NT2/D1 (cell line): Measurements from ENCODE around the gene PLPP4.

Source experiments
- DNase-seq: peaks from one replicate; pipeline ENCODE4 v3.0.0-alpha.2; 2011; ENCODE audit warnings: low read depth, low spot score
- H3K27me3 ChIP-seq: 2 replicates; pipeline ENCODE4 v1.6.0; 2011; ENCODE audit warnings: mild to moderate bottlenecking; ENCODE audit not compliant: insufficient read length, insufficient read depth
- H3K36me3 ChIP-seq: 2 replicates; pipeline ENCODE4 v1.6.1; 2011; ENCODE audit warnings: mild to moderate bottlenecking, low read length, mixed read lengths; ENCODE audit not compliant: insufficient read depth, insufficient read length
- H3K4me1 ChIP-seq: 2 replicates; pipeline ENCODE4 v1.5.1; 2011; ENCODE audit not compliant: insufficient read depth, insufficient read length
- H3K4me3 ChIP-seq: 2 replicates; pipeline ENCODE4 v1.5.1; 2011; ENCODE audit warnings: low read depth; ENCODE audit not compliant: insufficient read length
- H3K9ac ChIP-seq: 2 replicates; pipeline ENCODE4 v1.6.0; 2011; ENCODE audit warnings: low read depth; ENCODE audit not compliant: insufficient read length
- H3K9me3 ChIP-seq: 2 replicates; pipeline ENCODE4 v1.5.1; 2011; ENCODE audit warnings: mild to moderate bottlenecking, low read length; ENCODE audit not compliant: insufficient read depth
- SUZ12 ChIP-seq: IDR thresholded peaks from 2 replicates; pipeline ENCODE4 v1.6.1; 2011; ENCODE audit not compliant: insufficient read length, insufficient read depth; ENCODE audit errors: extremely low read depth
- YY1 ChIP-seq: IDR thresholded peaks from 2 replicates; pipeline ENCODE4 v1.6.1; 2011; ENCODE audit not compliant: insufficient read length, insufficient read depth
- ZNF274 ChIP-seq: IDR thresholded peaks from 2 replicates; pipeline ENCODE4 v1.6.1; 2011; ENCODE audit warnings: mild to moderate bottlenecking, low read depth, low read length

PLPP4 gene

GRCh38 chr10:120587061-120587460, 130.0 kb downstream of the PLPP4 start:
- Histone ChIP-seq H3K9ac (no peak overlapping the region), H3K27me3 (no peaks in the 10 kb centered on the region), H3K4me3 (no peak overlapping the region), H3K9me3 (0 out of 2 replicates have a peak, but pooled peaks cover 4% of the 10 kb centered on the region), H3K36me3 (no peaks in the 10 kb centered on the region), H3K4me1 (no peaks in the 10 kb centered on the region)
- no peak for DNase-seq
- TF ChIP-seq SUZ12 = no peak
- TF ChIP-seq ZNF274 = no peak
- TF ChIP-seq YY1 = no peak

DNA sequence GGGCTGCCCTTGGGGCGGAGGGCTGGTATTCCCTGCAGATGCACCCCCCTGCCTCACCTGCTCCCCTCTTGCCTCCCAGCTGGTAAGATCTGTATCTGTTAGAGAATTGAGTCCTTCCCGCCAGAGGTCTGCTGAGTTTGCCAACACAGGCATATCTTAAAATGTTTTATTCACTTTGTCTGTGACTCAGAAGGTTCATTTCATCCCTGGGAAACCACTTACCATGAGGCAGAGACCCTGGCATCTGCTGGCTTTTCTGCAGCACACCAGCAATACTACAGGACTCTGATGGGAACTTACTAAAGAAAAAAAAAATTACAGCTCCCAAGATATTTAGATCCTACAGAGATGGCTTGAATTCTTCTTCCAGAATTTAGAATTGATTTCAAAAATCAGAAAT, 131.3 kb downstream of the PLPP4 start:
- 0 out of 2 replicates have a peak, but pooled peaks cover 4% of the 10 kb centered on the region for H3K9me3 ChIP-seq
- no peak for TF ChIP-seq YY1
- no peak for TF ChIP-seq ZNF274
- TF ChIP-seq SUZ12 = no peak
- no peak overlapping the region for H3K9ac ChIP-seq
- no peak overlapping the region for H3K4me3 ChIP-seq
- H3K4me1 ChIP-seq = no peaks in the 10 kb centered on the region
- no peaks in the 10 kb centered on the region for H3K27me3 ChIP-seq
- no peak for DNase-seq
- no peaks in the 10 kb centered on the region for H3K36me3 ChIP-seq

- Histone ChIP-seq H3K27me3 (no peaks in the 10 kb centered on the region), H3K4me1 (no peaks in the 10 kb centered on the region), H3K9me3 (no peaks in the 10 kb centered on the region), H3K36me3 (no peaks in the 10 kb centered on the region), H3K9ac (no peak overlapping the region), H3K4me3 (no peak overlapping the region)
- TF ChIP-seq ZNF274 (no peak), YY1 (no peak), SUZ12 (no peak)
- no peak for DNase-seq
Observed at GRCh38 chr10:120593693-120594092, 136.7 kb downstream of the PLPP4 start.

DNA sequence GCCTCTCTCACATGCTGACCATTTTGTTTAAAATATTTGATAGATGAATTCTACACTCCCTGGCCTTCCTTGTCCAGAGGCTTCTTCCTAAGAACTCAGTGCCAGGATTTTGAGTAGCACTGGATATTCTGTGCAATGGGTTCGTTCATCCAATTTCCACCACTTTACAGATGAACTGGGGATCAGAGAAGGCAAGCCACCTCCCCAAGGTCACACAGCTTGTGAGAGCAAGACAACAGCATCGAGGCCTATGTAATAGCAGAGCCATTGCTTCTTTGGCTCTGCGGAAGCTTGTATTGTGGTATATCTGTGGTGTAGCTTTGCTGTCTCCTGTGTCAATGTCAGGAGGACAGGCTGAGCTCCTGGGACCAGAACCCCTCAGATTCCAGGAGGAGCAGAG, 140.9 kb downstream of the PLPP4 start:
- Histone ChIP-seq H3K36me3 (no peaks in the 10 kb centered on the region), H3K4me1 (peaks cover 8% of the 10 kb centered on the region), H3K9me3 (peaks cover 3% of the 10 kb centered on the region; the same call in 1 of the 2 replicates), H3K4me3 (no peak overlapping the region), H3K27me3 (no peaks in the 10 kb centered on the region), H3K9ac (no peak overlapping the region)
- no peak for DNase-seq
- TF ChIP-seq YY1 (no peak), ZNF274 (no peak), SUZ12 (no peak)

DNA sequence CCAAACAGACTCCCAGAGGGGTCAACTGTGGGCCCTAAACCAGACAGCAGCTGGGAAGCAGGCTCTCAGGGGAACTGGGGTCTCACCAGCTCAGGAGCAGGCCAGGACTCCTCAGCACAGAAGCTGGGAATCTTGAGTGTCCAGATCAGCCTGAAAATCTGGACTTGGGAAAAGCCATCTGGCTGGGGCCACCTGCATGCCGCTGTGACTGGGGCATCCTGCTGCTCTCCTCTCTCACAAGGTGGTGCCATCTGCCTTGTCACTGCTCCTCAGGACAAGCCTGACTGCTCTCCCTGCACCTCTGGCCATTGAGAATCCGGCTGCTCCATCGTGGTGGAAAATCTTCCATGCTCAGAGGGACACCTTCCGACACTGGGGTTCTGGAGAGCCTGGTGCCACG, 141.4 kb downstream of the PLPP4 start:
- TF ChIP-seq YY1 = no peak
- no peak for TF ChIP-seq ZNF274
- TF ChIP-seq SUZ12 = no peak
- H3K9ac ChIP-seq = no peak overlapping the region
- H3K4me1 ChIP-seq = peaks cover 8% of the 10 kb centered on the region
- H3K9me3 ChIP-seq = peaks cover 8% of the 10 kb centered on the region; the same call in 1 of the 2 replicates
- H3K27me3 ChIP-seq = no peaks in the 10 kb centered on the region
- no peak for DNase-seq
- H3K4me3 ChIP-seq = no peak overlapping the region
- no peaks in the 10 kb centered on the region for H3K36me3 ChIP-seq

DNA sequence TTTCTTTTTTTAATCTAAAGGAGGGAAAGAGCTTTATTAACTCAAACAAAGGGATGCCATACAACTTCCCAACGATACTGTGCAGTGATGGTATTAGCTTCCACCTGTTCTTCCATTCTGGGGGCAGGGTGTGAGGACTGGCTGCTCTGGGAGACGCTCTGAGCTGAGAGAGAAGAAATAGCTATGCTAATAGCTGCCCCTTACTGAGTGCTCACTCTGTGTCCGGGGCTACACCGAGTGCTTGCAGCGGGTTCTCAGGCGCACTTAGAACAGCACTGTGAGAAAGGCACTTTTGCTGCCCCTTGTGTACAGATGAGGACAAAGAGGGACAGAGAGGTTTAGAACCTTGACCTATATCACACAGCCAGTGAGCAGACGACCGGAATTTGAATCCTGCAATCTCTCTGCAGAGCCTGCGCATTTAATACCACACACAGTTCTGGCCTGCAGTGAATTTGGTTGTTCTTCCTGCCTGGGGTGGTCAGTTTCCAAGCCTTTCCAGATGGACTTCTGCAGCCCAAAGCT, 142.2 kb downstream of the PLPP4 start:
- Histone ChIP-seq H3K4me1 (peaks cover 8% of the 10 kb centered on the region), H3K9ac (no peak overlapping the region), H3K27me3 (no peaks in the 10 kb centered on the region), H3K9me3 (peaks cover 10% of the 10 kb centered on the region; the same call in 1 of the 2 replicates), H3K36me3 (no peaks in the 10 kb centered on the region), H3K4me3 (no peak overlapping the region)
- TF ChIP-seq ZNF274 = no peak
- TF ChIP-seq YY1 = no peak
- no peak for TF ChIP-seq SUZ12
- DNase-seq = no peak

- DNase-seq = peak; percentile 30
- Histone ChIP-seq H3K9ac (no peak overlapping the region), H3K9me3 (peaks cover 10% of the 10 kb centered on the region; the same call in 1 of the 2 replicates), H3K4me3 (no peak overlapping the region), H3K27me3 (no peaks in the 10 kb centered on the region), H3K4me1 (peaks cover 8% of the 10 kb centered on the region), H3K36me3 (no peaks in the 10 kb centered on the region)
- TF ChIP-seq ZNF274 = no peak
- no peak for TF ChIP-seq SUZ12
- no peak for TF ChIP-seq YY1
Observed at GRCh38 chr10:120600871-120601649, 144.0 kb downstream of the PLPP4 start.

DNA sequence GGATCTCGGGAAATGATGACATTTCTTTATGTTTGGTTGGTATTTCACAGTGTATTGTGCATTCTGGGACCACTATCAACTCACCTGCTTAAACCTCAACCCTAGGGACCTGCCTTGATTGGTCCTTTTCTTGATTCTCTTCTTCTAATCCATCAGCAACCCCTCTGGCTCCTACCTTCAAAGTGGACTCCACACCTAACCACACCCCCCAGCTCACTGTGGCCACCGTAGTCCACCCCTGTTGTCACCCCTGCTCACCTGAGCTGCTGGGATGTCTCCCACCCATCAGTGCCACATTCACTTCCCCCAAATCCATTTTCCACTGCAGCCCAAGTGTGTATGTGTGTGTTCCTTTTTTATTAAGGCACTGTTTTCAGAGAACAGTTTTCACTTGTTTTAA, 145.0 kb downstream of the PLPP4 start:
- TF ChIP-seq ZNF274 (no peak), SUZ12 (no peak), YY1 (no peak)
- Histone ChIP-seq H3K9ac (no peak overlapping the region), H3K9me3 (peaks cover 10% of the 10 kb centered on the region; the same call in 1 of the 2 replicates), H3K36me3 (no peaks in the 10 kb centered on the region), H3K4me3 (no peak overlapping the region), H3K4me1 (peaks cover 8% of the 10 kb centered on the region), H3K27me3 (no peaks in the 10 kb centered on the region)
- no peak for DNase-seq
